Measurements from ENCODE around the gene DOK7. TPM values are rescaled to one million over a fixed set of nuclear protein-coding genes. Genes with fewer than 3 reads are reported as not detected.

DOK7 gene
- total RNA-seq, 1 donor from 2014 or later, result 4.8 TPM

- Mint-ChIP-seq H3K27me3 (ENCODE audit: low read depth) (peaks cover 12% of the 10 kb centered on the region), H3K27ac (no peak overlapping the region), H3K4me1 (peaks cover 9% of the 10 kb centered on the region)
These were observed 13.2 kb downstream of the DOK7 start for GRCh38 chr4:3476341-3476747.

GRCh38 chr4:3476936-3477749 is 14.0 kb downstream of the DOK7 start:
- peaks cover 14% of the 10 kb centered on the region for H3K4me1 Mint-ChIP-seq
- no peaks in the 10 kb centered on the region for H3K9me3 Mint-ChIP-seq
- H3K27ac Mint-ChIP-seq, result no peak overlapping the region
- H3K27me3 Mint-ChIP-seq (ENCODE audit: low read depth), result peaks cover 10% of the 10 kb centered on the region
- no peak overlapping the region for H3K4me3 Mint-ChIP-seq
- DNase-seq (ENCODE audit: low spot score in 2 of 2, unreplicated experiment in 2 of 2), result no peak
- no peaks in the 10 kb centered on the region for H3K36me3 Mint-ChIP-seq
- no peak for TF ChIP-seq CTCF (IDR thresholded peaks at IDR 0.05; ENCODE audit: unreplicated experiment)

More at GRCh38 chr4:3476341-3476747, 13.2 kb downstream of the DOK7 start:
- Mint-ChIP-seq H3K4me3 (no peak overlapping the region), H3K36me3 (no peaks in the 10 kb centered on the region), H3K9me3 (no peaks in the 10 kb centered on the region)
- DNase-seq (ENCODE audit: low spot score in 2 of 2, unreplicated experiment in 2 of 2), result no peak
- TF ChIP-seq CTCF (IDR thresholded peaks at IDR 0.05; ENCODE audit: unreplicated experiment), result no peak

GRCh38 chr4:3477750-3478430 is 14.8 kb downstream of the DOK7 start:
- Mint-ChIP-seq H3K27ac (no peak overlapping the region), H3K9me3 (no peaks in the 10 kb centered on the region), H3K27me3 (ENCODE audit: low read depth) (peaks cover 13% of the 10 kb centered on the region), H3K36me3 (no peaks in the 10 kb centered on the region), H3K4me1 (peaks cover 14% of the 10 kb centered on the region), H3K4me3 (no peak overlapping the region)
- no peak for TF ChIP-seq CTCF (IDR thresholded peaks at IDR 0.05; ENCODE audit: unreplicated experiment)
- DNase-seq (ENCODE audit: low spot score in 2 of 2, unreplicated experiment in 2 of 2), result no peak

GRCh38 chr4:3478446-3479357 is 15.6 kb downstream of the DOK7 start:
- H3K27me3 Mint-ChIP-seq (ENCODE audit: low read depth), result peaks cover 16% of the 10 kb centered on the region
- H3K27ac Mint-ChIP-seq, result no peak overlapping the region
- no peaks in the 10 kb centered on the region for H3K36me3 Mint-ChIP-seq
- no peaks in the 10 kb centered on the region for H3K9me3 Mint-ChIP-seq
- DNase-seq (ENCODE audit: low spot score in 2 of 2, unreplicated experiment in 2 of 2), result no peak
- no peak for TF ChIP-seq CTCF (IDR thresholded peaks at IDR 0.05; ENCODE audit: unreplicated experiment)
- H3K4me3 Mint-ChIP-seq, result no peak overlapping the region
- H3K4me1 Mint-ChIP-seq, result peaks cover 18% of the 10 kb centered on the region

GRCh38 chr4:3479358-3480101 is 16.4 kb downstream of the DOK7 start:
- Mint-ChIP-seq H3K36me3 (no peaks in the 10 kb centered on the region), H3K4me3 (no peak overlapping the region), H3K9me3 (no peaks in the 10 kb centered on the region), H3K27me3 (ENCODE audit: low read depth) (peaks cover 18% of the 10 kb centered on the region), H3K4me1 (peaks cover 23% of the 10 kb centered on the region), H3K27ac (no peak overlapping the region)
- no peak for TF ChIP-seq CTCF (IDR thresholded peaks at IDR 0.05; ENCODE audit: unreplicated experiment)
- DNase-seq (ENCODE audit: low spot score in 2 of 2, unreplicated experiment in 2 of 2), result no peak

All from mesothelial cell of epicardium (in vitro differentiated cells).